ENCODE measurements around the gene VPS26B.

- TF ChIP-seq CTCF (IDR thresholded peaks at IDR 0.05; ENCODE audit: insufficient read depth, low read depth, low read length) (no peak), EZH2 (IDR thresholded peaks at IDR 0.05; ENCODE audit: insufficient read depth, low read length) (no peak)
These were observed 59.2 kb downstream of the VPS26B start for GRCh38 chr11:134283461-134284230.
